HuH-7 (cell line): ENCODE data around the gene HMGN3.
"Not testable (repeated sequence)": the region's sequence is repeated elsewhere in the genome, so short reads cannot be mapped to it uniquely, and the experiment has no call there.

Experiments
- DNase-seq: peaks from one replicate; pipeline ENCODE4 v3.0.0; 2011; ENCODE audit warnings: low spot score

HMGN3 gene

DNA sequence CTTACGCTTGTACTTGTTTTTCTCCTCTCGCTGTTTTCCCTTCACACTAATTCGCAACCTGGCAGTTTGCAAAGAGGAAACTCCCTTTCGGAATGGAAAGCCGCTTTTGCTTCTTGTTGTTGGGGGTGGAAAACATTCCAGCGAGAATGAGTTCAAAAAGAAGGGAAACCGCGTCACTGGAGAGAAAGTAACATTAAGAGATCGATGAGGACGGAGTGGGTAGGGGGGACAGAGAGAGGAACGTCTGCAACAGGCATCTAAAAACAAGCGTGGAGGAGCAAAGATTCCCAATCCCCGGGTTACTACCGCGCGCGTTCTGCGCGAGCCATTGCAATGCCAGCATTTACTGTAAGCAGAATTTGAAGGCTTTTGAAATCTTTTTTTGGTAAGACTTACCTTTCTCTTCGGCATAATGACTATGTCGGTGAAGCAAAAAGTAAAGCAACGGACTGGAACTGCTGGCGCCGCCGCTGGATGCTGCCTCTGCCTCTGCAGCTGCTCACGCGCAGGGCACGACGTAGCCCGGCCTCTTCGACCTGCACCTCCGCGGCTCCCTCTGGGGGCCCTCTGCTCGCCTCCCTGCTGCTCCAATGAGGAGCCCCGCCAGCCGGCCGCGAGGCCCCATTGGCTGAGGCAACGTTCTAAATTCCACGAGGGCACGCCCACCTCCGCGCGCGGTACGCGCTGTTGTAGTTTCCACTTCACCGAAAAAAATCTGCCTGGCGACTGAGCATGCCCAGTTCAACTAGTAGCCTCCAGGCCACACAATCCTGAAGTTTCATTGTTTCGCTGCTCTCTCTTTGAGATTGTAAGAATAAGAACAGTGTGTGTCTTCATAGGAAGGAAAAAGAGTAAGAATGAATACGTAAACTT is at the start of gene HMGN3:
Gene HMGN3 (minus strand): TSS at position 533 of the 873 bp plus-strand sequence.
- DNase-seq, result peak; percentile 82

DNA sequence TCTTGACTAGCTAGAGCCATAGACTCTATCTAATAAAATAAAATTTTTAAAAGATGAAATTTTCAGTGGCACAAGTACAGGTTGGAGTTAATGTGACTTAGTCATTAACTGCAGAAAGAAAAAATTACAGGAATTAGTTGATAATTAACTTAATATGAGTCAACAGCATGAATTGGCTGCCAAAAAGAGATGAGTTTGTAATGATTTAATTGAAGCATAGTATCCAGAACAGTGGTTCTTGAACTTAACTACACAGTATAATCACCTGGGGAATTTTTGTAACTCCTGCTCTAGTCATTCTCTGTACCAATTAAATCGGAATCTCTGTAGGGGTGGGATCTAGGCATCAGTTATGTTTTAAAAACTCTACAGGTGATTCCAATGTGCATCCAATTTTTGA is 46.3 kb upstream of the HMGN3 start:
- no peak for DNase-seq

GRCh38 chr6:79277109-79277508 is 42.6 kb upstream of the HMGN3 start:
- no peak for DNase-seq

- no peak for DNase-seq
Measured at GRCh38 chr6:79269877-79270276, 35.4 kb upstream of the HMGN3 start.

DNA sequence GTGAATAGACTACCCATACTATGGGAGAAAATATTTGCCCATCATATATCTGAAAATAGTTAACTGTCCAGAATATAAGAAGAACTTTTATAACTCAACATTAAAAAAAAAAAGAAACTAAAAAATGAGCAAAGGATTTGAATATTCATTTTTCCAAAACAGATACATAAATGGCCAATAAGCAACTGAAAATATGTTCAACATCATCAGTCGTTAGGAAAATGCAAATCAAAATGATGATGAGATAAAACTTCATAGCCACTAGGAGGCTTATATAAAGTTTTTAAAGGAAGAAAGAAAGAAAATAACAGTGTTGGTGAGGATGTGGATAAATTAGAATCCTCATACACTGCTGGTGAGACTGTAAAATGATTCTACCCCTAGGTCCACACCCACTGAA is 32.6 kb upstream of the HMGN3 start:
- no peak for DNase-seq

DNA sequence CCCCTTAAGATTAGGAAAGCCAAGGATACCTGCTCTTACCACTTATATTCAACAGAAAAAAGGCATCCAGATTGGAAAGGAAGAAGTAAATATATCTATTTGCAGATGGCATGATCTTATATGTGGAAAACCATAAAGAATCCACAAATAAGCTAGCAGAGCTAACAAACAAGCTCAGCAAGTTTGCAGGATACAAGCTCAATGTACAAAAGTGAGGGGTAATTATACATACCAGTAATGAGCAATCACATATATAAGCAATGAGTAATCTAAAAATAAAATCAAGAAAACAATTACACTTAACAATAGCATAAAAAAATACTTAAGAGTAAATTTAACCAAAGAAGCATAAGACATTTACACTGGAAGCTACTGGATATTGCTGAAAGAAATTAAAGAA is 31.6 kb upstream of the HMGN3 start:
- DNase-seq, result no peak

DNA sequence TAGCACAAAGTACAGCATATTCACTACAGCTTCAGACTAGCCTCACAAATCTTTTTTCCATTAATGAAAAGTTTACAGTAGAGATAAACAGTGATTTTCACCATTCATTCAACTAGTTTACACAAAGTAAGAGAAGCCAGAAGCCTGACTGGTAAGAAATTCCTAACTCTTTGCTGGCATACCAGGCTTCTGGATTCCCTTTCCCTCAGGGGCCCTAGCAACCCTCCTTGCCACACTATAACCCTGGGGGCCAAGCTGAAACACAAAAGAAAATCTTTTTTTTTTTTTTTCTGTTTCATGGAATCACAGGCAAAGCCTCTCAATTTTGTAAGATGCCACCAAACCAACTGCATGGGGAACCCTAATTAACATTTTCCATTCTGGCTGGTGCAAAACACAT is 28.9 kb upstream of the HMGN3 start:
- no peak for DNase-seq

- DNase-seq, result no peak
Measured at GRCh38 chr6:79261666-79262065, 27.2 kb upstream of the HMGN3 start.

GRCh38 chr6:79260772-79261171 is 26.3 kb upstream of the HMGN3 start:
- no peak for DNase-seq

- DNase-seq, result no peak
Measured at GRCh38 chr6:79257381-79258205, 23.1 kb upstream of the HMGN3 start.

GRCh38 chr6:79256770-79257169 is 22.3 kb upstream of the HMGN3 start:
- not testable (repeated sequence) for DNase-seq

DNA sequence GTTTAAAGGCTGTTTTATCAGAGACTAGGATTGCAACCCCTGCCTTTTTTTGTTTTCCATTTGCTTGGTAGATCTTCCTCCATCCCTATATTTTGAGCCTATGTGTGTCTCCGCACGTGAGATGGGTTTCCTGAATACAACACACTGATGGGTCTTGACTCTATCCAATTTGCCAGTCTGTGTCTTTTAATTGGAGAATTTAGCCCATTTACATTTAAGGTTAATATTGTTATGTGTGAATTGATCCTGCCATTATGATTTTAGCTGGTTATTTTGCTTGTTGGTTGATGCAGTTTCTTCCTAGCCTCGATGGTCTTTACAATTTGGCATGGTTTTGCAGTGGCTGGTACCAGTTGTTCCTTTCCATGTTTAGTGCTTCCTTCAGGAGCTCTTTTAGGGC is 20.6 kb upstream of the HMGN3 start:
- not testable (repeated sequence) for DNase-seq

- no peak for DNase-seq
Measured at GRCh38 chr6:79250559-79250958, 16.1 kb upstream of the HMGN3 start.

- no peak for DNase-seq
Measured at GRCh38 chr6:79250107-79250514, 15.6 kb upstream of the HMGN3 start.

DNA sequence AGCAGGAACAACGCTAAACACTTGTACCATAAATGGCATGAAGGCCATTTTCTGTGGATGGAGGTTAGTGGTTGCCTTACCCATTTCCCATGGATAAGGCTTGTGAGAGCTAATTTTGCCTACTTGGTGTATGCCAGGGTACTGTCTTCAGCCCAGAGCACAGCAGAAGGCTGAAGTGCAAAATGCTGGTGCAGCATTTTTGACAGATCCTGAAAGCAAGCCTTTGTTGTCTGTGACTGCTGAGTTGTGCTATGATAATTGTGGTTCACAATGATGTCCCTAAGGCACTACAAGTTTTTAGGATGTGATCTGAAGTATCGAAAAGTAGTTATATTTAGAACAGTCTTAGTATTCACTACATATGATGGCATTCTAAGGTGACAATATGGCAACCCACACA is 14.7 kb upstream of the HMGN3 start:
- no peak for DNase-seq

- no peak for DNase-seq
Measured at GRCh38 chr6:79246891-79247290, 12.4 kb upstream of the HMGN3 start.

GRCh38 chr6:79241228-79241627 is 6.7 kb upstream of the HMGN3 start:
- DNase-seq, result no peak

- peak; percentile 15 for DNase-seq
Measured at GRCh38 chr6:79240509-79240908, 6.0 kb upstream of the HMGN3 start.

- DNase-seq, result no peak
Measured at GRCh38 chr6:79239536-79240168, 5.2 kb upstream of the HMGN3 start.

GRCh38 chr6:79238919-79239318 is 4.4 kb upstream of the HMGN3 start:
- no peak for DNase-seq

GRCh38 chr6:79236711-79237110 is 2.2 kb upstream of the HMGN3 start:
- DNase-seq, result no peak

GRCh38 chr6:79233611-79234149 is 802 bp downstream of the HMGN3 start:
- DNase-seq, result peak; percentile 79
